Lung (tissue), 12 donors: Measurements from ENCODE around the gene PCGF5. TPM values are rescaled to one million over a fixed set of nuclear protein-coding genes. Genes with fewer than 3 reads are reported as not detected.
"Not testable (repeated sequence)": the region's sequence is repeated elsewhere in the genome, so short reads cannot be mapped to it uniquely, and the experiment has no call there.

Experiments used
- ATAC-seq: fragments of 200-7000 bp; cut with Tn5 transposase; one replicate; pipeline ENCODE4 v1.9.1; 2020; ENCODE audit warnings: moderate number of reproducible peaks; ENCODE audit not compliant: insufficient read depth, low FRiP score
- DNase-seq, 3 donors: peaks; one replicate each; pipeline ENCODE4 v3.0.0-alpha.2; 2013 to 2017
- H3K27ac ChIP-seq, 2 donors: one replicate each; pipeline ENCODE4 v1.5.1; 2013; ENCODE audit warnings: mild to moderate bottlenecking in 2 of 2, moderate library complexity in 2 of 2, control low read depth in 1 of 2, inconsistent platforms in 1 of 2, low read depth in 1 of 2, low read length in 1 of 2
- H3K27me3 ChIP-seq, 3 donors: one replicate each; pipeline ENCODE4 v1.5.1; 2013; ENCODE audit warnings: low read length in 2 of 3; ENCODE audit not compliant: control insufficient read depth in 3 of 3, insufficient read depth in 3 of 3
- H3K36me3 ChIP-seq, 4 donors: one replicate each; pipeline ENCODE4 v1.5.1; 2013; ENCODE audit warnings: low read length in 4 of 4, mild to moderate bottlenecking in 1 of 4, moderate library complexity in 1 of 4; ENCODE audit not compliant: control insufficient read depth in 4 of 4, insufficient read depth in 4 of 4
- H3K4me1 ChIP-seq, 5 donors: one replicate each; pipeline ENCODE4 v1.5.1; 2013; ENCODE audit warnings: low read length in 5 of 5, mild to moderate bottlenecking in 2 of 5, moderate library complexity in 1 of 5; ENCODE audit not compliant: control insufficient read depth in 5 of 5, insufficient read depth in 5 of 5
- H3K4me3 ChIP-seq: one replicate; pipeline ENCODE4 v1.5.1; 2013; ENCODE audit warnings: mild to moderate bottlenecking, control low read depth, moderate library complexity
- H3K9ac ChIP-seq, 2 donors: one replicate each; pipeline ENCODE4 v1.5.1; 2013; ENCODE audit warnings: low read length in 2 of 2, control low read depth in 1 of 2; ENCODE audit not compliant: insufficient read depth in 1 of 2
- H3K9me3 ChIP-seq, 4 donors: one replicate each; pipeline ENCODE4 v1.5.1; 2013; ENCODE audit warnings: low read length in 3 of 4, mild to moderate bottlenecking in 1 of 4, moderate library complexity in 1 of 4; ENCODE audit not compliant: control insufficient read depth in 4 of 4, insufficient read depth in 3 of 4
- CTCF ChIP-seq: IDR thresholded peaks from 2 replicates; pipeline ENCODE4 v1.5.1; 2012; ENCODE audit warnings: mild to moderate bottlenecking; ENCODE audit errors: control extremely low read depth, extremely low read depth
- WGBS, 2 donors: extraction: QIAGEN DNeasy Blood & Tissue Kit; methylation state at CpG; one replicate each; pipeline ENCODE4 v1.1.7; 2013; 5-methylcytosine and 5-hydroxymethylcytosine counted together
- polyA plus RNA-seq, 2 donors: library from polyadenylated mRNA; stranded (reverse); fragments of 200-250 nt; gene quantifications; one replicate each; pipeline ENCODE4 v1.2.1, GENCODE V29; 2013
- total RNA-seq, 2 donors: library from RNA; depleted of rRNA in 1 of 2; stranded (reverse); fragments of >200 nt in 1 of 2; gene quantifications; one replicate each; pipeline ENCODE4 v1.2.1, GENCODE V29; 2014 to 2021
- donor health status: control.
- donor health status: control.
- donor health status: Bipolar disorder and iron deficiency.
- donor health status: healthy.
- donor health status: DM: yes; HTN: yes; CAD: no.

The PCGF5 gene
- total and polyA plus RNA-seq, 4 donors: 27.2 to 36.9 (median 32.6) TPM

DNA sequence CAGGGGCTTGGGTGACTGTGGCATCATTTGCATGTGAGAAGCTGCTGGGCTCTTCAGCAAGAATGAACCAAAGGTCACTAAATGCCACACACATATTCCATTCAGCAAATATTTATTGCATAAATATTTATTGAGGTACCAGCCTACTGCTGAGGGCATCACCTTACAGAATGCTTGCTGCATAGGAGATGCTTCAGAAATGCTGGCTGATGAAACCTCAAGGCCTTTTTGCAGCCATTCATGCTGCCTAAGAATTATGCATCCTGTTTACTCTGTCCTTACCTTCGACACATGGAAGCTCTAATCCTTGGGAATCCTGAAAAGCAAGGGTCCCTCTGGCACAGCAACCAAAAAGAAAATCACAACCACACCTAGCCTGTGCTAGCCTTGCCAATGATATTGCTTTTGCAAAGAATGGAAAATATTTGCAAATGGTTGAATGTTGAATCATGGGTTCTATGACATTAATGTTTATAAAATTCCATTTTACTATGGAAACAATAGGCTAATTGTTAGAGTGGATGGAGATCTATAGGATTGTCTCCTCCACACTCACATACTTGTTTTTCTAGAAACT lies 79.6 kb downstream of the PCGF5 start:
- WGBS, 2 donors: 72 to 83% methylated on average over 1 of the region's 1 CpG
- no peak overlapping the region for H3K27ac ChIP-seq
- H3K4me1 ChIP-seq: peaks cover 0 to 8% (median 0%) of the 10 kb centered on the region in 5 donors
- H3K27me3 ChIP-seq: no peaks in the 10 kb centered on the region
- no peaks in the 10 kb centered on the region for H3K9me3 ChIP-seq
- ATAC-seq: no peak
- H3K4me3 ChIP-seq: no peak overlapping the region
- DNase-seq: no peak
- no peaks in the 10 kb centered on the region for H3K36me3 ChIP-seq
- no peak for TF ChIP-seq CTCF
- no peak overlapping the region for H3K9ac ChIP-seq

GRCh38 chr10:91302946-91303345 lies 82.5 kb downstream of the PCGF5 start:
- H3K27ac ChIP-seq, ATAC-seq: not testable (repeated sequence)
- WGBS, 2 donors: 50 to 62% methylated on average over 3 of the region's 3 CpGs

GRCh38 chr10:91305979-91306378 lies 85.5 kb downstream of the PCGF5 start:
- not testable (repeated sequence) for H3K9me3 ChIP-seq, H3K27me3 ChIP-seq, H3K36me3 ChIP-seq, ATAC-seq, H3K9ac ChIP-seq, H3K27ac ChIP-seq, DNase-seq, H3K4me1 ChIP-seq, H3K4me3 ChIP-seq
- 72 to 84% methylated on average over 7 of the region's 7 CpGs for WGBS, 2 donors

More at GRCh38 chr10:91302946-91303345, 82.5 kb downstream of the PCGF5 start:
- not testable (repeated sequence) for H3K9me3 ChIP-seq, H3K36me3 ChIP-seq, H3K4me3 ChIP-seq, H3K4me1 ChIP-seq, DNase-seq, H3K9ac ChIP-seq, H3K27me3 ChIP-seq

DNA sequence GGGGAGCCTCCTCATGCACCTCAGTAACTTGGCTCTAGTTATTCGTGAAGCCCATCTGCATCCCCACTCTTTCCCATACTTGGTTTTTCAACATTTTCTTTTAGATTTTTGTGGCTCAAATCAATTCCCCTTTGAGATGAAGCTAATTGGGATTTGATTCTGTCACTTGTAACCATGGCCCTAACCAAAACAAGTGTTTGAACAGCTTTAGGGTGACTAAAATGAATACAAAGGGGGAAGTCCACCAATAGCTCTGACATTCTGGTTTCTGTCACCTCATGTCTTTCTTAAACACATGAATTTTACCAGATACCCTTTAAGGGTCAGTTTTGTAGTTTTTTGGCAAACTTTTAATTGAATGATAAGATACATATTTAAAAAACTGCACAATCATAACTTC lies 87.0 kb downstream of the PCGF5 start:
- 92 to 100% methylated on average over 1 of the region's 1 CpG for WGBS, 2 donors
- H3K9me3 ChIP-seq: no peaks in the 10 kb centered on the region
- no peak overlapping the region for H3K4me3 ChIP-seq
- no peak for TF ChIP-seq CTCF
- no peak overlapping the region for H3K27ac ChIP-seq
- H3K9ac ChIP-seq: no peak overlapping the region
- no peaks in the 10 kb centered on the region for H3K27me3 ChIP-seq
- ATAC-seq (no peak), DNase-seq (no peak)
- no peaks in the 10 kb centered on the region for H3K36me3 ChIP-seq
- H3K4me1 ChIP-seq: peaks cover 0 to 23% (median 16%) of the 10 kb centered on the region in 5 donors
